HG03139 (cell line): ENCODE results near the gene SECISBP2.

Experiments used
- ATAC-seq: cut with Tn5 transposase; IDR thresholded peaks from one replicate; pipeline ENCODE4 v1.9.1; 2021; ENCODE audit not compliant: unreplicated experiment

Gene SECISBP2

DNA sequence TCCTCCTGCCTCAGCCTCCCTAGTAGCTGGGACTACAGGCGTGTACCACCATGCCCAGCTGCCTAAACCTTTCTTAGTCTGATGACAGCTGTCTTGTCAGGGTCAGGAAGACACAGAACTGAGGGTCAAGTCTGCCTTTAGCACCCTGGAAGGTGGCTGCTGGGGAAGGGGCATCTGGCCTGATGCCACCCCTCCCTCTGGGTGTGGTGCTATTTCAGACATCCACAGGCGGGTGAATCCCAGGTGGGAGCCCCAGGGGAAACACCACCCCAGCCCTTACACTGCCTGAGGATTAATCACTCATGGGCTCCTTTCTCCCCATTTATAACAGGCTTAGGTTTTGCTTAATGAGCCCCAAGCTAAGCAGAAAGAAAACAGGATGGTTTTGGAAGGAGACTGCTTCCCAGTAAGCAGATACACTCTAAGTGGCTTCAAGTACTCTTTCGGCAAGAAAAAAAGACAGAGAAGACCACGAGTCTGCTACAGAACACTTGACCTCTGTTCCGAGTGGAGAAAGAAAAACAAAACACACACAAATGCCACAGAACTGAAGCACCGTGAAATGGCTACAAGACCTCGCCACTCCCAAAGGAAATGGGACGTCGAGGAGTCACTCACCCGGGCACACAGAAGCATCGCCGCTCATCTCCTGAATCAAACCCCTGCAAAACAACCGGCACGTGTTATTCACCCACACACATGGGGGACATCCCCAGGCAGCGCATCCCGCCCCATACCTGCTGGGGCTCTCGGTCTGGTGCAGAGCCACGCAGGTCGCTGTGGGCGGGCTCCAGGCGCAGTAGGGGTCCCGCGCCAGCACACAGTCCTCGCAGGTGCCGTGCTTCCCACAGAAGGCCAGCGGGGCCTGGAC is 62.4 kb downstream of the SECISBP2 start:
- ATAC-seq = no peak

DNA sequence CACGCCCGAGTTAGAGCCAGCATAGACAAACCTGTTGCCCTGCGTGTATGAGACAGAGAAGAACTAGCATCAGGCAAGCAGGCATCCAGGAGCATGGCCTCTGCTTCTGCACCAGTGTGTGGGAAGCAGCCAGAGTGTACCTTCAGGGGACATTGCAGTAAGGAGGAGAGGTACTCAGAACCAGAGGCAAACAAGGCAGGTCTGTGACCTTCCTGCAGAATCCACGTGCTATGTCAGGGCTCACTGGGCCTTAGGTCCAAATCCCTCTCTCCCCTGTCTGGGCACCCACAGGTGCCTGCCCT is 63.0 kb downstream of the SECISBP2 start:
- ATAC-seq = no peak

DNA sequence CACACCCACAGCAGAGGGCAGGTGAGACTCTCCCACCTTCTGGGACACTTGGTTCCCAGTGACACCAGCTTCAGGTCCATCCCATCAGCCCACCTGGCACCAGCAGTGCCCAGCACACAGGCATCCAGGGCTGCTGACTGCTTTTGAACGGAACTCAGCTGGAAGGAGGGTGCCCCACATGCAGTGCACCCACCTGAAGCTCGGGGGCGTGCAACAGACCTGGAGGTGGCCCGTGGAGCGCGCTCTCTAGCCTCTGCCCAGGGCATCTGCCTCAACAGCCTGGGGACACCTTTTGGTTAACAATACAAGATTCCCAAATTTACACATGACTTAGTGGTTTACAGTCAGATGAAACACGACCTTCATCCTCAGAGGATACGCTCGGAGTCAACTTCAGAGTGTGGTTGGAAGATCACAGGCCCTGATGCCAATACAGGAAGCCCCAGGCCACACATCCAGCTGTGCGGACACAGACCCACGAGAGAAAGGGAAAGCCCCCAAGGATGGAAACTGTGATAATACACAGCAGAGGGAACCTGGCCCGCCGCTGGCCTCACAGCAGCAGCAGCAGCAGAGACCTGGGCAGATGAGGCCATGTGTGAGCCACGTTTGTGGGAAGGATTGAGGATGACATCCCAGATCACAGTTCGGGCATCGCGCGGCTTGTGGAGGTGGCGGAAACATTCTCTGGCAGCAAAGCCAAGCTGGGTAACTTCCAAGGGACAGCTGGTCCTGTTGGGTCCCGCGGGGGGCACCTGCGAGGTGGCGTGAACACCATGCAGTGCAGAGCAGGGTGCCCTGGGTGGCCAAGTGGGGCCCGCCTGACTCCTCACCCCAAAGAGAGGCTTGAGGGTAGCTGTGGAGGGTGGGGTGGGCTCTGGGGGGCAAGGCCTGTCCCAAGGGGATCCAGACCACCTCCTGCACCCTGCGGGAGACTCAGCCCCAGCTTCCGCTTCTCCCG is 64.0 kb downstream of the SECISBP2 start:
- no peak for ATAC-seq

DNA sequence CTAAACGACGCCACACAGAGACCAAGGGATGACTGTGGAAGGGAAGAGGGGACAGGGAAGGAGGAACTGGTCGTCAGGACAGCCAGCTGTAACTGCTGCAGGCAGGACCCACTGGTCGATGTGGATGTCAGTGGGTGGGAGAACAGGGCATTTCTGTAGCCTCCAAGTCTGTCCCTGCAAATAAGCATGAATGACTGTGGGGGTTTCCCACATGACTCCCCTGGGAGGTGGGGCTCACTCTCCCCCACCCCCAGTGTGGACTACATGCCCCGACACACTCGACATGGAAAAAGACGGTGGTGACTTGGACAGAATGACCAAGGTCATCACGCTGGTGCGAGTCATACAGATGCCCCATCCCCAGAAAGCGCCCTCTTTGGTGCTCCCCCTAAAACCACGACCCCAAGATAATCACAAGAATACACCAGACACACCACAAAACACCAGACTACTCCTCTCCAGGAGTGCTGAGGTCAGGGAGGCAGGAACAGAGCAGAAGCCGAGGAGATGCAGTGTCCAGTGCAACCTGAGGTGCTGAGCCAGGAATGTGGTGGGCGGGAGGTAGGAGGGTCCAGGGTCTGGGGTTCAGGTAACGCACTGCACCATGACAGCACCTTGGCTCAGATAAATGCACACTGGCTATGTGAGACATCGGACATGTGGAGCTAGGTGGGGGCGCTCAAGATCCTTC is 64.9 kb downstream of the SECISBP2 start:
- no peak for ATAC-seq

DNA sequence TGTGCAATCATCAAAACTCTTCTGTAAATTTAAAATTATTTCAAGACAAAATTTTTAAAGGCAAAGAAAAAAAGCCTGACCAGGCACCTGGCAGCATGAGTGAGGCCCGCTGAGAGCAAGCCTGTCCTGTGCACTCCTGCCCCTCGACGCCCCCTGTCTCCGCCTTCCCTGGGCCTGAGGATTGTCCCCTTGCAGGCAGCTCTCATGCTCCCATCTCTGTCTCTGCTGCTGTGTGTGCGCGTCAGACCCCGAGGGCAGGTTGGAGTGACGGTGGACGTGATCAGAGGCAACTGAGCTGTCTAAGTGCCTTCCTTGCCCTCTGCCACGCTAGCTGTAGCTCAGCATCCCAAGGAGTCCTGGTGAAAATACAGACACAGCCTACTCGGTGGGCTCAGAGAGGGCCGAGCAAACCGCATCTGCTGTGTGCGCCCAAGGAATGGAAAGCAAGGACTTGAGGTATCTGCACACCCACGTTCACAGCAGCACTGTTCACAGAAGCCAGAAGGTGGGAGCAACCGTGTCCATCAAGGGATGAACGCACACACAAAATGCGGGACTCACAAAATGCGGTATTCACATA is 65.5 kb downstream of the SECISBP2 start:
- no peak for ATAC-seq

DNA sequence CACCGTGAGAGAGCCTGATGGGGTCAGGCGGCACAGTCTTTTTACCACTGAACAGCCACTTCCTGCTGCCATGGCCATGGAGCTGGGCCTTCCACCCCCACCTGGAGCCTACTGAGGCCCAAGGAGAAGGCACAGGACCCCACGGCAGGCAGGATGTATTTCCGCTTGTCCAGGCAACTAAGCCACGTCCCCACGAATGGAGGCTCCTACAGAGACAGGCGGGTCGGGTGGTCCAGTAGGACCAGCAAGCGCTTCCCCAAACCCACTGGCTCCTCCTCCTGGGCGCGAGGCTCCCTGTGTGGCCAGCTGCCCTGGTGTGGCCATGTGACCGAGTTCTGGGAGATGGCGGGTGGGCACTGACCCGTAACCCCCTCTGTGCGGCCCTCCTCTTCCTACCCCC is 66.5 kb downstream of the SECISBP2 start:
- no peak for ATAC-seq

DNA sequence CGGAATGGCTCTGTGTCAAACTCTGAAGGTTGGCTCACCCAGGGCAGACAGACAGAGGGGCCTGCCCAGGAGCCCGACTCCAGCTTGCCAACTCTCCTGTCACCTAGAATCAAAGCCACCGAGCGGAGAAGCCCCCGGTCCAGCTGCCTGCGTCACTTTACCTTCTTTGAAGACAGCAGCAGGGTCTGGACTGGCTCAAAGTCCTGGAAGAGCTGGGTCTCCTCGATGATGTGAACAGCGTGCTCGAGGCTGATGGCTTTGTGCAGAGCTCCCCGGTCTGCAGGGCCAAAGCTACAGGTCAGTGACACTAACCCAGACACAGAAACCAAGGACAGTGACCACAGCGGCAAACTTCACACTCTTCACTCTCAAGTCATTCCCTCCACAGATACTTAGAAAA is 67.9 kb downstream of the SECISBP2 start:
- ATAC-seq = no peak

DNA sequence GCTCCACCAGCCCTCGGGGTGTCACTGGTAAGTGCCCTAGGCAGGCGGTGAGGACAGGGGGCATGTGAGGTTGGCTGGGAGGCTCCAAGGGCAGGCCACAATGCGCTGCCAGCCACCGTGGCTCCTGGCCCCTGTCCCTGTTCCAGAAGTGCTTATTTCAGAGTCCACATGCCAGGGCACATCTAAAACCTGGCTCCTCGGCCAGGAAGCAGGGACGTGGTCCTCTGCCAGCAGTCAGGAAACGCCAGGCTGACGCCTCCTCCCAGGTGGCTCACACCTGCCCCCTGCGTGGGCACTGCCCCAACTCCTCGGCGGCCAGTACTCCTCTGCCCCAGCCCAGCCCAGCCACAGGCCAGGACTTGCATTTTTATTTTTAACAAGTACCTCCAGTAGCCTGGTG is 68.5 kb downstream of the SECISBP2 start:
- ATAC-seq = no peak

DNA sequence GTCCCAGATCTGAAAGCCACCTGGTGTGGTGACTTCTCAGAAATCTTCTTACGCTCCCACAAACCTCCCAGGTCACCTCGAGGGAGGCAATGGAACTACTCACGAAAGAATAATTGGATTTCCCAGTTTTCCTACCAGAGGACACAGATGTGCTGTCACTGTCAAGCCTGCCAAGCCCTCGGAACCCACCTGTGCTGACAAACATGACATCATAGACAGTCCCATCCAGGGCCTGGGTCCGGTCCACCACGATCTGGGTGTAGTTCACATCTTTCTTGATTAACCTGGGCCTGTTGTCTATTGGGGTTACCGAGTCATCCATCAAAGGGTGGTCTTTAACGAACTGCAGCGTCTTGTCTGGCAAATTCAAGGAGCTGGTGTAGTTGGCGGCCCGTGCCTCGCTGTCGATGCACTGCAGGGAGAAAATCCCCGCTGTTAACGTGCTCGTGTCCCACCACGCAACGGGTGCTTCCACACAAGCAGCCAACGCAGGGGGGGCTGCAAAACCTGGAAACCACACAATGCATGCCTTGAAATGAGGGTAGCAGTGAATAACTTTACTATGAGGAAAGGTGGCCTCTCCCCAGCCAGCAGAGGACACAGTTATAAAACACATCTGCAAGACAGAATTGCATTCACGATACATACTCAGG is 69.0 kb downstream of the SECISBP2 start:
- ATAC-seq = no peak

DNA sequence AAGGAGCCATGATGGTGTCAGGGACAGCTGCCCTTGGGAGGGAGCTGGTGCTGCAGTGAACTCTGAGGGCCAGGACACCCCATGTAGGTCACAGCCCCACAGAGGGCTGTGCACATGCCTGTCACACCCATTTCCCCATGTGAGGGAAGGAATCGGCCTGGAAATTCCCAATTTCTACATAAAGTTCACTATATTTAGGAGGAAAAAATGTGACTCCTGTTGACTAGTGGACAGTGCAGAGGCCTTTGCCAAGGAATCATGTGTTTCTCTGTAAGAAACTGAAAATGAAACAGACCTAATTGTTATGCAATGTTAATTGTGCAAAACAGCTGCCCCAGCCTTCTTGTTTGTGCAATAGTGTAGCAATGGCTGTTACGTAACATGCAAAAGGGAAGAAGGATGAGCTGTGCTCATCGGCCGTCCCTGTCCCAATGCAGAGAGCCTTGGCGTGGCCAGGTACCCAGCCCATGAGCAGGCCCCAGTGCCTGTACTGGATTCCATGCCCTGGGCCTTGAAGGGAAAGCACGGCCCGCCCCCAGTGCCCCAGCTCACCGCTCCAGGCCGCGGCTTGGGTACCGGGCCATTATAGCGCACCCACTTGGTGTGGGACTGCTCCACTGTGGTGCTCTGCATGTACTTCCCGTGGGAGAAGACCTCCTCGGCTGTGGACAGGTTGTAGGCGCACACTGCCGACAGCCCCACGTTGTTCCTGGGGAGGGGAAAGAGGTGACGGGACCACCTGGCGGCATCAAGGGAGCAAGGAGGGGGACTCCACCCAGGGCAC is 70.0 kb downstream of the SECISBP2 start:
- ATAC-seq = no peak

DNA sequence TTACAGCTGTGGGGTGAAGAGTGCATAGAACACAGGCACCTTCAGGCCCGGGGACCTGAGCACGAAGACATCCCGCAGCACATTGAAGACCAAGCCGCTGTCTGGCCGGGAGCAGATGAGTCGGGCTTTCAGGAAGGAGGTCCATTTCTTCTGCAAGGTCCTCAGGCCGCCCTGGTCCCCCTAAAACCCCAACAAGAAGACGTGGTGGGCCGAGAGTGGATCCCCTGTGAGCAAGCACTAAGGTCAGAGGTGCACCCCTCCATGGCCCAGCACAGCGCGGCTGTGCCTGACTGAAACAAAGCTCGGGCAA is 70.5 kb downstream of the SECISBP2 start:
- ATAC-seq = no peak

DNA sequence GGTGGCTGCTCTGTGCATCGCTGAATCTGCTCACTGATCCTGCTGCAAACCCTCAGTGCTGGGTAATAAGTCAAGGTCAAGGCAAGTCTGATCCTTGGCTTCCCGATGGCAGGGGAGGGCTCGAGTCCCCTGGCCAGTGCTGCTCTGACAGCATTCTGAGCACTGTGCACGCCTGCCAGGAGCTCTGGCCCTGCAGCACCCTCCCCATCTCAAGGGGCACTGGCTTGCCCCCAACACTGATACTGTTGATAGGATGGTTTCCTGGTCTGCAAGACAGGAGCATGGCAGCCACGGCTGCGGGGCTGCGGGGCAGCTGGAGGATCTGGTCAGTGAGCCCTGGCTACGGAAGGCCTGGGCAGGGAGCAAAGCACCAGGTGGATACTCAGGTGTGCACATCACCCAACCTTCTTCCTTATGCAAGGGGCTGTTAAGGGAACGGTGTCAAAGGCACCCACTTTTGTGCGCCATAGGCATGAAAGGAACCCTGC is 71.8 kb downstream of the SECISBP2 start:
- ATAC-seq = no peak

DNA sequence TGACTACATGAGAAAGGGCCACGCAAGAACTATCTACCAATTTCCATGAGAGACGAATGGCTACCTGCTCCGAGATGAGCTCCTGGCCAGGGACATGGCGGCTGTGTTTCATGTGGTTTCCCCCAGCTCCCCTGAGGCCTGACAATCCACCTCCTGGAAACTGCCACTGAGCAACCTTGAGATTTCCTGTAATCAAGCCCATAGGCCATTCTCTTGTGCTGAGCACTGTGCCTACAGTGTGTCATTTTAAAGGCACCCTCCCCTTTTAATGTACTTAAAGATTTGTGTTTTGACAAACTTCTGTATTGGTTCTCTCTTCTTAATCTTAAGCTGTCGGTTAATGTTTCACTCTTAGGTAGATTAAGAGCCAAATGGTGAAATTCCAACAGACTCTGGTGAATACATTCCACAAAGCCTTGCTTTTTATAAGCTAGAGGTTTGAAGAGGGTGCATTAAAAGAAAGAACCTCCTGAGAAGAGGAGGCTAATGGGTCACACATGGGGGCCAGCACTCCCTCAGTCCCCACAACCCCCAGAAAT is 72.3 kb downstream of the SECISBP2 start:
- ATAC-seq = no peak

DNA sequence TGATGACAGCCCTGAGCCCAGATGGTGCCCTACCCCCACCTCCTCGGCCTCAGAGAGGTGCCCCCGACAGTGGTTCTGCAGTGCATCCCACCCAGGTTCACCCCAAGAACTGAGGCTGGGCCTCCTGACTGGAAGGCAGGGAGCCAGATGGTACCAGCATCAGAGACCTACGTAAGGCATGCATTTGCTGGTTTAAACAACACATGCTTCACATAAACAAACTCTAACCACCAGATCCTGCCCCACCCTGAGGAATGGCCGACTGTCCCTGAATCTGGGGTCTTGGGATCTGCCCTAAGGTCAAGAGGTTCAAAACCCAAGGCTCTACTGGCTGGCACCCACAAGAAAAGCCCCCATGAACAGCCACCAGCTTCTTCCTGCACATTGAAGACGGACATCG is 73.3 kb downstream of the SECISBP2 start:
- no peak for ATAC-seq

DNA sequence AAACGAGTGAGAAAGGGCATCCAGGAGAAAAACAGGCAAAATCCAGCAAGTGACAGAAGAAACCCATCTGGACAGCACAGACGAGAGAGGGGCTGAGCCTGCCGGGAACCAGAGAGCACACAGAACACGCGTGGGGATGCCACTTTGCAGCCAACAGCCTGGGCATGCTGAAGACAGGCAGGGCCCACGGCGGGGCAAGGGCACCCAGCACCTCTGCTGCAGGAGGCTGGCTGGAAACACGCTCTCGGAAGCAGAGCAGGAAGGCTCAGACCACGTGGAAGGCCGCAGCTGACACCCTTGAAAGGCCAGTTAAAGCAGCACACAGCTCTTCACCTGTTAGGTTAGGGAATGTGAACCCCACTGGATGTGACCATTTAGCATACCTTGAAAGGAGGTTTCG is 76.1 kb downstream of the SECISBP2 start:
- ATAC-seq = no peak

DNA sequence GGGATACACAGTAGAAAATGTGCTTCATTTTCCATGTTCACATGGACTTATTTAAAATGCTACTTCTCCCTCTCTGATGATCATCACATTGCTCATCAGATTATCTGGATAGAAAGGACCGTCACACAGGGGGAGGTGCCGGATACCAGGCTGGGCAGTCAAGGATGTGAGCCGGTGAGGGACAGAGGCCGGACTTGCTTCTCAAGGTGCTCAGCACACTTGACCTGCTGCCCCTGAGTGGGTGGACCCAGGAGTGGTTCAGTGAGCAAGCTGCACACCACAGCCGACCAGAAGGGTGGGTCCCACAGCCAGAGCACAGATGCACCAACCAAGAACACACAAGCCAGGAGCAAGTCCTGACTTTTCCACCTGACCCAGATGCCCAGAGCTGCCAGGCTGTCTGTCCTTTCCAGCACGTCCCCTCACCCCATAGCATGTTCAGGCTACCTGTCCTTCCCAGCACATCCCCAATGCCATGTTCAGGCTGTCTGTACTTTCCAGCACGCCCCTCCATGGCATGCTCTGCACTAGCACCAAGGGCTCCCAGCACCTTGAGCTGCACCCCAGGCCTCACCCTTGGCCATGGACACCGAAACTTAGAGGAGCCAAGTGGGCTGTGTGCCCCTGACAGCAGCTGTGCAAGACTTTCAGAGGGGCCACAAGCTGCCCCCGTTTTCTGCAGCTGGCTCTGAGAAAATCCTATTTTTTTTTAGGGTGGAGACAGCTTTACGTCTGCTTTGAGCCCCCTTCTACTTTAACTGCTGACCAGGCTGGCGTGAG is 77.8 kb downstream of the SECISBP2 start:
- ATAC-seq = no peak

DNA sequence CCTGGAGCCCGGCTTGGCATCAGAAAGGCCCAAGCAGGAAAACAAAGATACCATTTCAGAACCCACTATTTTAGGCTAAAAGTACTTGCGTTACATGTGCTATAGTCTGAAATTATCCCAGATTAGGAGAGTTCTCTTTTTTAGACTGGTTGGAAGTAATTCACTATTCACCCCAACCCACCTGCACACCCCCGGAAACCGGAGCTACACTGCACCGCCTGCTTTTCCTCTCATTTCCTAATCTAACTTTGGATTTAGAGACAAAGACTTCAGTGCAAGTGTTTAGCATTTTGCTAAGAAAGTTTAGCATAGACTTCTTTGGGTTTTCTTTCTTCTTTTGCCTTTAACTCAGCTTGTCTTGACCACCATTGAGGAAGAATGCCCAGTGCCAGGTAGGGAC is 79.2 kb downstream of the SECISBP2 start:
- no peak for ATAC-seq

DNA sequence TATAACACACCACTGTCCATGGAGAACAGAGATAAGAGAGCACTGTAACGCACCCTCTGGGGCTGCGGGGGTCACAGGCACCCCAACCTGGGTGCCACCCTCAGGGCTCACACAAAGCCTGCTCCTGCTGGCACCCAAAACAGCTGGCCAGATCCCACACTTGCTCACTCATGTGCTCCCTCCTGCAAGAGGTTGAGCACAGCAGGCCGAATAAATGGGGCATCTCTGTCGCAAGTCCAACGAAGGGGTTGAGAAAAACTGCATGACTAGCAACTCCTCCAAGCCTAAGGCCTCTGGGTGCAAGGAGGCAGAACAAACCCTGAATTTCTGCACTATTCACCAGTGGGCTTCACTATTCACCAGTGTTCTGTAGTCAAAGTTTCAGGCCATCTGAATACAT is 80.3 kb downstream of the SECISBP2 start:
- ATAC-seq = no peak
